Measurements from ENCODE around the gene IGSF23. TPM values are rescaled to one million over a fixed set of nuclear protein-coding genes. Genes with fewer than 3 reads are reported as not detected.

The IGSF23 gene
- total and polyA plus RNA-seq, 8 donors, result 0.73 TPM; not detected in 7

GRCh38 chr19:44600466-44600865 is 12.9 kb upstream of the IGSF23 start:
- H3K4me3 ChIP-seq, result no peak overlapping the region
- no peak for DNase-seq
- H3K36me3 ChIP-seq, result no peaks in the 10 kb centered on the region
- H3K27ac ChIP-seq, result no peak overlapping the region
- H3K27me3 ChIP-seq, result peaks cover 0 to 11% (median 0%) of the 10 kb centered on the region in 3 donors
- TF ChIP-seq EP300 (IDR thresholded peaks at IDR 0.05) (no peak), POLR2AphosphoS5 (IDR thresholded peaks at IDR 0.05) (no peak), POLR2A (IDR thresholded peaks at IDR 0.05) (no peak)
- TF ChIP-seq, protein P1, sequence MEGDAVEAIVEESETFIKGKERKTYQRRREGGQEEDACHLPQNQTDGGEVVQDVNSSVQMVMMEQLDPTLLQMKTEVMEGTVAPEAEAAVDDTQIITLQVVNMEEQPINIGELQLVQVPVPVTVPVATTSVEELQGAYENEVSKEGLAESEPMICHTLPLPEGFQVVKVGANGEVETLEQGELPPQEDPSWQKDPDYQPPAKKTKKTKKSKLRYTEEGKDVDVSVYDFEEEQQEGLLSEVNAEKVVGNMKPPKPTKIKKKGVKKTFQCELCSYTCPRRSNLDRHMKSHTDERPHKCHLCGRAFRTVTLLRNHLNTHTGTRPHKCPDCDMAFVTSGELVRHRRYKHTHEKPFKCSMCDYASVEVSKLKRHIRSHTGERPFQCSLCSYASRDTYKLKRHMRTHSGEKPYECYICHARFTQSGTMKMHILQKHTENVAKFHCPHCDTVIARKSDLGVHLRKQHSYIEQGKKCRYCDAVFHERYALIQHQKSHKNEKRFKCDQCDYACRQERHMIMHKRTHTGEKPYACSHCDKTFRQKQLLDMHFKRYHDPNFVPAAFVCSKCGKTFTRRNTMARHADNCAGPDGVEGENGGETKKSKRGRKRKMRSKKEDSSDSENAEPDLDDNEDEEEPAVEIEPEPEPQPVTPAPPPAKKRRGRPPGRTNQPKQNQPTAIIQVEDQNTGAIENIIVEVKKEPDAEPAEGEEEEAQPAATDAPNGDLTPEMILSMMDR (IDR thresholded peaks at IDR 0.05), result no peak
- peaks cover 16 to 29% (median 25%) of the 10 kb centered on the region in 4 donors for H3K4me1 ChIP-seq
- H3K9me3 ChIP-seq, result peaks cover 0 to 11% (median 2%) of the 10 kb centered on the region in 4 donors
- 72 to 82% (median 76%) methylated on average over 4 of the region's 4 CpGs for WGBS, 5 donors
- intact Hi-C loops (cut with DNase I; ENCODE audit: low total_unique reads), result no loop called here

- 30 to 69% (median 46%) methylated on average over 6 of the region's 6 CpGs for WGBS, 5 donors
- no peak overlapping the region for H3K4me3 ChIP-seq
Observed at GRCh38 chr19:44602081-44602480, 11.3 kb upstream of the IGSF23 start.

DNA sequence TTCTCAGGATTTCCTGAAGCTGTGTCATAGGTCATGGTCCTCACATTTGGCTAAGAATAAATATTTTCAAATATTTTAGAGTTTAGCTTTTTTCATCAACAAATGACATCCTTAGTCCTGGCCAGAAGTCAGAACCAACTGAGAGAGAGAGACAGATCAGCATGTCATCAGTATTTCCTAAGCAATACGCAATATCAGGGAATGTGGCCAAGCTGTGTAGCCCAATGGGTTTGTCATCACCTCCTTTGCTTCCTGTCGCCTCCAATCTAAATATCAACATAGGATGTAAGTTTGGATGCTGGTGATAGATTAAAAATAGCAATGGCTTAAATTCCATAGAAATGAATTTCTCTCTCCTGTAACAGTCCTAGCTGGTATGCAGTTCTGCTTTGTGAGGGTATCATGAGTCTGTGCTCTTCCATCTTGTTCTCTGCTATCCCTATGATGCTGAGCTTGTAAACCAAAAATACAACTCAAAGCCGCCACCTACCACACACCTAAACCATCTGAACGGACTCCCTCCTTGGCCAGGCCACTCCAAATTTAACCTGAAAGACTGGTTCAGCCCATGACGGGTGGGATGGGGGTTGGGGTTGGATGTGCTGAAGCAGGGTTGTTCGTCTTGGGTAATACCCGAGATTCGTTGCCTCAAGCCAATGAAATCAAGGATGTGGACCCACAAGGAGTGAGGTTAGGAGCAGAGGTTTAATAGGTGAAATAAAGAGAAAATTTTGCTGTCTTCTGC is 10.0 kb upstream of the IGSF23 start:
- no peak overlapping the region for H3K4me3 ChIP-seq
- WGBS, 5 donors, result 77 to 87% (median 78%) methylated on average over 8 of the region's 8 CpGs
- H3K9me3 ChIP-seq, result peaks cover 0 to 3% (median 1%) of the 10 kb centered on the region in 4 donors
- TF ChIP-seq, protein P1 (IDR thresholded peaks at IDR 0.05), result no peak
- TF ChIP-seq POLR2AphosphoS5 (IDR thresholded peaks at IDR 0.05), result peak in 2 of 3 donors; percentile 8 to 44
- H3K27ac ChIP-seq, result peak overlapping the region in 1 of 5 donors; percentile 53
- DNase-seq, result peak in 1 of 2 donors; percentile 52
- peaks cover 3 to 27% (median 20%) of the 10 kb centered on the region in 4 donors for H3K4me1 ChIP-seq
- intact Hi-C loops (cut with DNase I; ENCODE audit: low total_unique reads), result no loop called here
- no peaks in the 10 kb centered on the region for H3K36me3 ChIP-seq
- no peaks in the 10 kb centered on the region for H3K27me3 ChIP-seq

More at GRCh38 chr19:44602081-44602480, 11.3 kb upstream of the IGSF23 start:
- Histone ChIP-seq H3K36me3 (no peaks in the 10 kb centered on the region), H3K27ac (peak overlapping the region in 4 of 5 donors; percentile 31 to 60 (median 48)), H3K27me3 (no peaks in the 10 kb centered on the region), H3K4me1 (peaks cover 10 to 22% (median 18%) of the 10 kb centered on the region in 4 donors), H3K9me3 (peaks cover 0 to 11% (median 2%) of the 10 kb centered on the region in 4 donors)
- intact Hi-C loops (cut with DNase I; ENCODE audit: low total_unique reads), result no loop called here
- peak; percentile 78 to 80 for DNase-seq
- TF ChIP-seq, protein P1 (IDR thresholded peaks at IDR 0.05), result no peak
- TF ChIP-seq POLR2AphosphoS5 (IDR thresholded peaks at IDR 0.05), result peak in 2 of 3 donors; percentile 52 to 76

DNA sequence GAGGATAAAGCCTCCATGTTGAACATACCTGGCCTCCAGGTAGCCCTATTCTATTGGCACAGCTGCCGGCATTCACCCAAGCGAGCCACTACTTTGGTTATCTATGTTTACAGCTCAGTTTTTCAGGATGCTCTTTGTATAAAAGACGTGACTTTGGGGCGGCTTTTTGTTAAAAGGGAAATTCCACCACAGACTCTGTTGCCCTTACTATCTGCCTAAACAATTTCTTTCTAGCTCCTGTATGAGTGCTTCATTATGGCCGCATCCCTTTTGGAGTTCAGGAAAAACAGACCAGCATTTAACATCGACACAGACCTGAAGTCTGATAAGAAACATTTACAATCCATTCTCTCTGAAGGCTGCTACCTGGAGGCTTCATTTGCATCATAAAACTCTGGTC is 9.1 kb upstream of the IGSF23 start:
- DNase-seq, result no peak
- H3K4me1 ChIP-seq, result peaks cover 0 to 24% (median 15%) of the 10 kb centered on the region in 4 donors
- intact Hi-C loops (cut with DNase I; ENCODE audit: low total_unique reads), result no loop called here
- no peaks in the 10 kb centered on the region for H3K36me3 ChIP-seq
- no peaks in the 10 kb centered on the region for H3K27me3 ChIP-seq
- H3K4me3 ChIP-seq, result no peak overlapping the region
- 27 to 49% (median 33%) methylated on average over 6 of the region's 6 CpGs for WGBS, 5 donors
- peak overlapping the region in 1 of 5 donors; percentile 53 for H3K27ac ChIP-seq
- TF ChIP-seq POLR2A (IDR thresholded peaks at IDR 0.05) (no peak), POLR2AphosphoS5 (IDR thresholded peaks at IDR 0.05) (no peak), EP300 (IDR thresholded peaks at IDR 0.05) (no peak)
- TF ChIP-seq, protein P1 (IDR thresholded peaks at IDR 0.05), result no peak
- H3K9me3 ChIP-seq, result no peaks in the 10 kb centered on the region

Data from stomach (tissue), 9 donors.